COLO668 (cell line): Measurements from ENCODE around the gene IGBP1.
A peak's percentile ranks its signal among the peaks of the same experiment; 100 is the strongest.
"Not testable (repeated sequence)": the region's sequence is repeated elsewhere in the genome, so short reads cannot be mapped to it uniquely, and the experiment has no call there.

Experiments used
- DNase-seq: peaks from one replicate; lab custom pipeline; 2025; ENCODE audit not compliant: unreplicated experiment; lab: John Stamatoyannopoulos, UW

IGBP1 gene

GRCh38 chrX:70133303-70134115 is at the start of gene IGBP1:
IGBP1 (plus strand) TSS chrX:70133447; CDS start chrX:70133948, 501 bp downstream.
- DNase-seq: peak; percentile 84

GRCh38 chrX:70084592-70085240 is 48.5 kb upstream of the IGBP1 start:
- DNase-seq: no peak

- no peak for DNase-seq
Measured at GRCh38 chrX:70087857-70088630, 45.2 kb upstream of the IGBP1 start.

- no peak for DNase-seq
Measured at GRCh38 chrX:70088751-70089150, 44.5 kb upstream of the IGBP1 start.

- no peak for DNase-seq
Measured at GRCh38 chrX:70089604-70090297, 43.5 kb upstream of the IGBP1 start.

GRCh38 chrX:70092247-70092646 is 41.0 kb upstream of the IGBP1 start:
- no peak for DNase-seq

- no peak for DNase-seq
Measured at GRCh38 chrX:70096052-70096451, 37.2 kb upstream of the IGBP1 start.

- DNase-seq: no peak
Measured at GRCh38 chrX:70105229-70105628, 28.0 kb upstream of the IGBP1 start.

GRCh38 chrX:70111436-70112026 is 21.7 kb upstream of the IGBP1 start:
- not testable (repeated sequence) for DNase-seq

- no peak for DNase-seq
Measured at GRCh38 chrX:70117738-70118137, 15.5 kb upstream of the IGBP1 start.

- DNase-seq: not testable (repeated sequence)
Measured at GRCh38 chrX:70123014-70123413, 10.2 kb upstream of the IGBP1 start.

GRCh38 chrX:70124678-70125077 is 8.6 kb upstream of the IGBP1 start:
- DNase-seq: no peak

GRCh38 chrX:70128071-70128470 is 5.2 kb upstream of the IGBP1 start:
- DNase-seq: no peak

- no peak for DNase-seq
Measured at GRCh38 chrX:70129816-70130215, 3.4 kb upstream of the IGBP1 start.

- DNase-seq: no peak
Measured at GRCh38 chrX:70132224-70132623, 1.0 kb upstream of the IGBP1 start.

GRCh38 chrX:70132877-70133302 is 357 bp upstream of the IGBP1 start:
- DNase-seq: no peak

- DNase-seq: peak; percentile 38
Measured at GRCh38 chrX:70134116-70134477, 850 bp downstream of the IGBP1 start.

GRCh38 chrX:70138622-70139021 is 5.4 kb downstream of the IGBP1 start:
- DNase-seq: no peak

- no peak for DNase-seq
Measured at GRCh38 chrX:70139736-70140135, 6.5 kb downstream of the IGBP1 start.

- no peak for DNase-seq
Measured at GRCh38 chrX:70141373-70141772, 8.1 kb downstream of the IGBP1 start.
